ENCODE results near the gene ADGRG6. TPM values are rescaled to one million over a fixed set of nuclear protein-coding genes. Genes with fewer than 3 reads are reported as not detected.

The ADGRG6 gene
- total and polyA plus RNA-seq, 2 donors (not counting 3 experiments of a cell fraction or from before 2014, with no cell fraction given), result 99.3 to 166 TPM

- Histone ChIP-seq H3K4me3 (replicated peaks in 1 of 3; ENCODE audit: insufficient read depth in 1 of 3, low read depth in 1 of 3, low read length in 3 of 3) (no peak overlapping the region), H3K9ac (replicated peaks; ENCODE audit: extremely low read depth, insufficient read depth, low read length) (peak overlapping the region; percentile 72), H3K79me2 (ENCODE audit: control insufficient read depth, insufficient read depth, low read length) (peaks cover 2% of the 10 kb centered on the region), H3K9me3 (replicated peaks; ENCODE audit: control insufficient read depth, insufficient read depth, low read length) (no peaks in the 10 kb centered on the region), H3K4me2 (ENCODE audit: insufficient read depth, low read length) (peak overlapping the region; percentile 60), H2AFZ (ENCODE audit: low read depth, low read length) (no peak overlapping the region), H3K4me1 (ENCODE audit: control insufficient read depth, extremely low read depth, insufficient read depth, low read length) (peaks cover 47% of the 10 kb centered on the region), H3K9me1 (replicated peaks; ENCODE audit: control insufficient read depth, extremely low read depth, insufficient read depth, low read length) (no peaks in the 10 kb centered on the region), H3K27me3 (ENCODE audit: control insufficient read depth in 2 of 2, insufficient read depth in 2 of 2, low read length in 2 of 2) (no peaks in the 10 kb centered on the region), H4K20me1 (replicated peaks; ENCODE audit: control insufficient read depth, extremely low read depth, insufficient read depth, low read length) (no peaks in the 10 kb centered on the region), H3K27ac (ENCODE audit: insufficient read depth, low read depth, low read length) (peak overlapping the region; percentile 99), H3K36me3 (ENCODE audit: control insufficient read depth in 2 of 2, extremely low read depth in 1 of 2, insufficient read depth in 2 of 2, low read length in 2 of 2) (peaks cover 2 to 6% of the 10 kb centered on the region in 2 experiments)
- TF ChIP-seq POLR2AphosphoS5 (IDR thresholded peaks at IDR 0.05; ENCODE audit: insufficient read depth, low read depth, low read length) (peak; percentile 12), POLR2A (IDR thresholded peaks at IDR 0.05; ENCODE audit: low read depth, low read length) (no peak), GATA2 (IDR thresholded peaks at IDR 0.05; ENCODE audit: insufficient read depth, insufficient read length, low read depth, low read length) (peak; percentile 67), FOS (IDR thresholded peaks at IDR 0.05; ENCODE audit: borderline replicate concordance, insufficient read depth, low read length) (no peak), JUN (IDR thresholded peaks at IDR 0.05; ENCODE audit: borderline replicate concordance, insufficient read depth, insufficient read length, low read depth) (peak; percentile 25)
- dilution Hi-C loops (cut with MboI; ENCODE audit: extremely low pct_ligation_motif_present, low sequenced_read_pairs) (no loop called here), intact Hi-C loops (cut with micrococcal nuclease) (loop anchor here (1.0 kb wide), 3 partner anchors 12 to 21 kb away; no protein-coding TSS in a partner anchor)
- DNase-seq (ENCODE audit: low read depth, low spot score) (peak; percentile 94), FAIRE-seq (peak; percentile 77)
- CTCF ChIA-PET, result interaction anchor here (0.8 to 3.0 kb wide), 13 partner anchors 9 to 249 kb away, joined by 3 to 14 read pairs (median 5); partner anchors contain the start of genes ADGRG6, NMBR and VTA1
- BruUV-seq (replicated peaks), result no TSS peak
- POLR2A ChIA-PET, result interaction anchor here (1.0 to 1.4 kb wide), 3 partner anchors 19 to 20 kb away, joined by 3 read pairs; no protein-coding TSS in a partner anchor
Measured at GRCh38 chr6:142395768-142396231, 94.0 kb downstream of the ADGRG6 start.

GRCh38 chr6:142398353-142398752, 96.5 kb downstream of the ADGRG6 start:
- no peak overlapping the region for H3K4me3 ChIP-seq (replicated peaks in 1 of 3; ENCODE audit: insufficient read depth in 1 of 3, low read depth in 1 of 3, low read length in 3 of 3)
- no peak overlapping the region for H3K4me2 ChIP-seq (ENCODE audit: insufficient read depth, low read length)
- CTCF ChIA-PET, result interaction anchor here (0.9 to 1.4 kb wide), 3 partner anchors 9 to 82 kb away, joined by 3 read pairs; no protein-coding TSS in a partner anchor
- H3K27ac ChIP-seq (ENCODE audit: insufficient read depth, low read depth, low read length), result no peak overlapping the region
- H2AFZ ChIP-seq (ENCODE audit: low read depth, low read length), result no peak overlapping the region
- FAIRE-seq (no peak), DNase-seq (ENCODE audit: low read depth, low spot score) (no peak)
- H3K9ac ChIP-seq (replicated peaks; ENCODE audit: extremely low read depth, insufficient read depth, low read length), result no peak overlapping the region
- peaks cover 55% of the 10 kb centered on the region for H3K4me1 ChIP-seq (ENCODE audit: control insufficient read depth, extremely low read depth, insufficient read depth, low read length)
- no peaks in the 10 kb centered on the region for H3K9me1 ChIP-seq (replicated peaks; ENCODE audit: control insufficient read depth, extremely low read depth, insufficient read depth, low read length)
- intact Hi-C loops (cut with micrococcal nuclease) (no loop called here), dilution Hi-C loops (cut with MboI; ENCODE audit: extremely low pct_ligation_motif_present, low sequenced_read_pairs) (no loop called here)
- H3K9me3 ChIP-seq (replicated peaks; ENCODE audit: control insufficient read depth, insufficient read depth, low read length), result no peaks in the 10 kb centered on the region
- H3K27me3 ChIP-seq (ENCODE audit: control insufficient read depth in 2 of 2, insufficient read depth in 2 of 2, low read length in 2 of 2), result no peaks in the 10 kb centered on the region
- H3K79me2 ChIP-seq (ENCODE audit: control insufficient read depth, insufficient read depth, low read length), result peaks cover 2% of the 10 kb centered on the region
- no peak for TF ChIP-seq JUN (IDR thresholded peaks at IDR 0.05; ENCODE audit: borderline replicate concordance, insufficient read depth, insufficient read length, low read depth)
- TF ChIP-seq MYC (IDR thresholded peaks at IDR 0.05; ENCODE audit: low read depth, low read length), result no peak
- no peak for TF ChIP-seq EZH2 (IDR thresholded peaks at IDR 0.05; ENCODE audit: borderline replicate concordance, low read depth, low read length, severe bottlenecking)
- no peak for TF ChIP-seq FOS (IDR thresholded peaks at IDR 0.05; ENCODE audit: borderline replicate concordance, insufficient read depth, low read length)
- no peak for TF ChIP-seq GATA2 (IDR thresholded peaks at IDR 0.05; ENCODE audit: insufficient read depth, insufficient read length, low read depth, low read length)
- no peak for TF ChIP-seq POLR2A (IDR thresholded peaks at IDR 0.05; ENCODE audit: low read depth, low read length)
- TF ChIP-seq POLR2AphosphoS5 (IDR thresholded peaks at IDR 0.05; ENCODE audit: insufficient read depth, low read depth, low read length), result no peak
- no peak for TF ChIP-seq CTCF (IDR thresholded peaks at IDR 0.05; ENCODE audit: extremely low read depth in 1 of 2, insufficient read depth in 1 of 2, low read depth in 1 of 2, low read length in 2 of 2)
- TF ChIP-seq, protein P1, sequence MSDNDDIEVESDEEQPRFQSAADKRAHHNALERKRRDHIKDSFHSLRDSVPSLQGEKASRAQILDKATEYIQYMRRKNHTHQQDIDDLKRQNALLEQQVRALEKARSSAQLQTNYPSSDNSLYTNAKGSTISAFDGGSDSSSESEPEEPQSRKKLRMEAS (IDR thresholded peaks at IDR 0.05; ENCODE audit: insufficient read depth, insufficient read length), result no peak
- BruUV-seq (replicated peaks), result no TSS peak
- no peaks in the 10 kb centered on the region for H4K20me1 ChIP-seq (replicated peaks; ENCODE audit: control insufficient read depth, extremely low read depth, insufficient read depth, low read length)
- POLR2A ChIA-PET, result no interaction called here
- peaks cover 5 to 6% of the 10 kb centered on the region in 2 experiments for H3K36me3 ChIP-seq (ENCODE audit: control insufficient read depth in 2 of 2, extremely low read depth in 1 of 2, insufficient read depth in 2 of 2, low read length in 2 of 2)

All from endothelial cell of umbilical vein (primary cell).